Glutamatergic neuron (in vitro differentiated cells): Measurements from ENCODE around the gene ETV1. TPM values are rescaled to one million over a fixed set of nuclear protein-coding genes. Genes with fewer than 3 reads are reported as not detected.
A peak's percentile ranks its signal among the peaks of the same experiment; 100 is the strongest.

Experiments
- DNase-seq: peaks from one replicate; pipeline ENCODE4 v3.0.0; 2022
- H3K27ac Mint-ChIP-seq: one replicate; pipeline ENCODE4 v1.8.0; 2020; ENCODE audit warnings: mild to moderate bottlenecking, mixed read lengths, inconsistent platforms; ENCODE audit not compliant: unreplicated experiment
- H3K27me3 Mint-ChIP-seq: one replicate; pipeline ENCODE4 v1.8.0; 2020; ENCODE audit warnings: mild to moderate bottlenecking, moderate library complexity, mixed read lengths, inconsistent platforms; ENCODE audit not compliant: unreplicated experiment
- H3K36me3 Mint-ChIP-seq: one replicate; pipeline ENCODE4 v1.8.0; 2020; ENCODE audit warnings: mild to moderate bottlenecking, mixed read lengths, inconsistent platforms; ENCODE audit not compliant: unreplicated experiment
- H3K4me1 Mint-ChIP-seq: one replicate; pipeline ENCODE4 v1.8.0; 2020; ENCODE audit warnings: mild to moderate bottlenecking, low read depth, mixed read lengths, inconsistent platforms; ENCODE audit not compliant: unreplicated experiment
- H3K4me3 Mint-ChIP-seq: one replicate; pipeline ENCODE4 v1.8.0; 2020; ENCODE audit warnings: mild to moderate bottlenecking, mixed read lengths, inconsistent platforms; ENCODE audit not compliant: unreplicated experiment
- H3K9me3 Mint-ChIP-seq: one replicate; pipeline ENCODE4 v1.8.0; 2020; ENCODE audit warnings: mild to moderate bottlenecking, moderate library complexity, mixed read lengths, inconsistent platforms; ENCODE audit not compliant: unreplicated experiment
- total RNA-seq: library from RNA; stranded (reverse); fragmentation: NEBNext Ultra II Directional; extraction: Animal tissue kit (Norgen Biotek cat#: 25700); gene quantifications from one replicate; pipeline ENCODE4 v1.2.1, GENCODE V29; 2021; ENCODE audit not compliant: unreplicated experiment
- TF ChIP-seq, protein P1 (sequence below): fragments of 200-600 bp; sonication (generic); IDR thresholded peaks from one replicate; pipeline ENCODE4 v1.5.0; 2021; ENCODE audit not compliant: partially characterized antibody, unreplicated experiment

The ETV1 gene
- total RNA-seq, 1 donor from 2014 or later = 51.8 TPM

- Mint-ChIP-seq H3K27ac (no peak overlapping the region), H3K9me3 (peaks cover 1% of the 10 kb centered on the region), H3K4me1 (peaks cover 3% of the 10 kb centered on the region), H3K27me3 (no peaks in the 10 kb centered on the region), H3K36me3 (no peaks in the 10 kb centered on the region), H3K4me3 (no peak overlapping the region)
- TF ChIP-seq, protein P1, sequence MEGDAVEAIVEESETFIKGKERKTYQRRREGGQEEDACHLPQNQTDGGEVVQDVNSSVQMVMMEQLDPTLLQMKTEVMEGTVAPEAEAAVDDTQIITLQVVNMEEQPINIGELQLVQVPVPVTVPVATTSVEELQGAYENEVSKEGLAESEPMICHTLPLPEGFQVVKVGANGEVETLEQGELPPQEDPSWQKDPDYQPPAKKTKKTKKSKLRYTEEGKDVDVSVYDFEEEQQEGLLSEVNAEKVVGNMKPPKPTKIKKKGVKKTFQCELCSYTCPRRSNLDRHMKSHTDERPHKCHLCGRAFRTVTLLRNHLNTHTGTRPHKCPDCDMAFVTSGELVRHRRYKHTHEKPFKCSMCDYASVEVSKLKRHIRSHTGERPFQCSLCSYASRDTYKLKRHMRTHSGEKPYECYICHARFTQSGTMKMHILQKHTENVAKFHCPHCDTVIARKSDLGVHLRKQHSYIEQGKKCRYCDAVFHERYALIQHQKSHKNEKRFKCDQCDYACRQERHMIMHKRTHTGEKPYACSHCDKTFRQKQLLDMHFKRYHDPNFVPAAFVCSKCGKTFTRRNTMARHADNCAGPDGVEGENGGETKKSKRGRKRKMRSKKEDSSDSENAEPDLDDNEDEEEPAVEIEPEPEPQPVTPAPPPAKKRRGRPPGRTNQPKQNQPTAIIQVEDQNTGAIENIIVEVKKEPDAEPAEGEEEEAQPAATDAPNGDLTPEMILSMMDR = peak; percentile 41
- DNase-seq = peak; percentile 96
Measured at GRCh38 chr7:13990984-13991790, 1.7 kb upstream of the ETV1 start.

DNA sequence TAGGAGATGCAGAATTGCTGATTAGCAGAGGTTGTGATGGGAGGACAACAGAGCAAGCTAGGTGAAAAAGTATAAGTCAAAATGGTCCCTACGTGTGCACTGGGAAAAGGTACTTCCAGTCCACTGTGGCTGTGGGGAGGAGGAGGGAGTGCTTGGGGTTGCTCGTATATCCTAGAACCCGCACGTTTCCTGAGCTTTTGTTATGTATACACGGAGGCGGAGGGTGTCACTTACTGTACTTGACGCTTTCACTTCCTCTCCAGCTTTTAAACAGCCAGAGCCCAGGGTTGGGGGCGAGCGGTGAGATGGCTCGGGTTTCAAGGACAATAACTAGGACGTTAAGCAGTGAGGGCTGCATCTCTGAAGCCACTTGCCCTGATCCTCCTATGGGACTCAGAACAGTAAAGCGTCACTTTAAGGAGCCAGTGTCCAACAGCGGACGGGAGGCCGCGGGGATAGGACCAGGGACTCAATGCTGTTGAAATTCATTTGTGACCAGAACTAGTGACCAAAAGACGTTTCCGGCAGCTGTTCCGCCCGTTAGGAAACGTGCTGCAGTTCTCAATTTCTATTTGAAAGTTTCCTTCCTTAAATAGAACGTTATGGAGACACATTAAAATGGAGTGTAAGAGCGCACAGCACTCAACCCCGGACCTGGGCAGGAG is 985 bp upstream of the ETV1 start:
- H3K36me3 Mint-ChIP-seq = no peaks in the 10 kb centered on the region
- H3K27ac Mint-ChIP-seq = no peak overlapping the region
- peak; percentile 59 for DNase-seq
- TF ChIP-seq, protein P1 = no peak
- peaks cover 7% of the 10 kb centered on the region for H3K4me1 Mint-ChIP-seq
- peaks cover 2% of the 10 kb centered on the region for H3K9me3 Mint-ChIP-seq
- no peak overlapping the region for H3K4me3 Mint-ChIP-seq
- H3K27me3 Mint-ChIP-seq = no peaks in the 10 kb centered on the region

- H3K4me1 Mint-ChIP-seq = peaks cover 7% of the 10 kb centered on the region
- no peak for DNase-seq
- H3K9me3 Mint-ChIP-seq = peaks cover 2% of the 10 kb centered on the region
- H3K27me3 Mint-ChIP-seq = no peaks in the 10 kb centered on the region
- no peak overlapping the region for H3K4me3 Mint-ChIP-seq
- no peak overlapping the region for H3K27ac Mint-ChIP-seq
- H3K36me3 Mint-ChIP-seq = no peaks in the 10 kb centered on the region
- TF ChIP-seq, protein P1 = no peak
Measured at GRCh38 chr7:13989949-13990305, 461 bp upstream of the ETV1 start.

GRCh38 chr7:13988731-13989125 is 738 bp downstream of the ETV1 start:
- DNase-seq = peak; percentile 22
- no peak overlapping the region for H3K27ac Mint-ChIP-seq
- H3K27me3 Mint-ChIP-seq = no peaks in the 10 kb centered on the region

More at GRCh38 chr7:13988731-13989125, 738 bp downstream of the ETV1 start:
- H3K9me3 Mint-ChIP-seq = peaks cover 2% of the 10 kb centered on the region
- H3K4me1 Mint-ChIP-seq = peaks cover 13% of the 10 kb centered on the region
- H3K36me3 Mint-ChIP-seq = no peaks in the 10 kb centered on the region
- no peak overlapping the region for H3K4me3 Mint-ChIP-seq
- TF ChIP-seq, protein P1 = no peak
